Endometrial microvascular endothelial cells (primary cell): ENCODE results near the gene MACROD2. TPM values are rescaled to one million over a fixed set of nuclear protein-coding genes. Genes with fewer than 3 reads are reported as not detected.

ENCODE experiments used
- in situ Hi-C: cut with HindIII; loops from 2 replicates; pipeline ENCODE4 v1.10.0; 2017; ENCODE audit warnings: low sequenced_read_pairs, low pct_unique_long_range_greater_than_20kb; ENCODE audit errors: inconsistent ontology term
- total RNA-seq: library from RNA; depleted of rRNA; stranded (reverse); fragments of >200 nt; gene quantifications from one replicate; pipeline ENCODE4 v1.2.3, GENCODE V29; 2015; ENCODE audit errors: inconsistent ontology term

The MACROD2 gene
- total RNA-seq, 1 donor from 2014 or later: not detected

DNA sequence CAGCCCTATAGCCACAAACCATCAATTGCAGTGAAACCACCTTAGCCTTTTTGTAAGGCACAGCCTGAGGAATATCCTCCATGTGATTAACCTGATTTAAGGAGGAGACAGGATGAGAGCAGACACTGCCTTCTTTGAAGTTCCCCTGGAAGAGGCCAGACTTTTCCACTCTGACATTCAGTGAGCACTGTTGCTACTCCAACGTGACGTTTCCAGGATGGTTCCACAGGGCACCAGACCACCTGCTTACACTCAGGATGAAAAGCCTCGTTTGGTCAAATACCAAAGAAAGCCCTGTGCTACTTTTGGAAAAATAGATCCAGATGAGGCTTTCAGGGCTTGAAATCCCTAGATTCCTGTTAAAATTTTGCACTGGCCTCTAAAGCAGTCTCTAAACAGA is 1444.2 kb downstream of the MACROD2 start:
- in situ Hi-C loops: no loop called here

DNA sequence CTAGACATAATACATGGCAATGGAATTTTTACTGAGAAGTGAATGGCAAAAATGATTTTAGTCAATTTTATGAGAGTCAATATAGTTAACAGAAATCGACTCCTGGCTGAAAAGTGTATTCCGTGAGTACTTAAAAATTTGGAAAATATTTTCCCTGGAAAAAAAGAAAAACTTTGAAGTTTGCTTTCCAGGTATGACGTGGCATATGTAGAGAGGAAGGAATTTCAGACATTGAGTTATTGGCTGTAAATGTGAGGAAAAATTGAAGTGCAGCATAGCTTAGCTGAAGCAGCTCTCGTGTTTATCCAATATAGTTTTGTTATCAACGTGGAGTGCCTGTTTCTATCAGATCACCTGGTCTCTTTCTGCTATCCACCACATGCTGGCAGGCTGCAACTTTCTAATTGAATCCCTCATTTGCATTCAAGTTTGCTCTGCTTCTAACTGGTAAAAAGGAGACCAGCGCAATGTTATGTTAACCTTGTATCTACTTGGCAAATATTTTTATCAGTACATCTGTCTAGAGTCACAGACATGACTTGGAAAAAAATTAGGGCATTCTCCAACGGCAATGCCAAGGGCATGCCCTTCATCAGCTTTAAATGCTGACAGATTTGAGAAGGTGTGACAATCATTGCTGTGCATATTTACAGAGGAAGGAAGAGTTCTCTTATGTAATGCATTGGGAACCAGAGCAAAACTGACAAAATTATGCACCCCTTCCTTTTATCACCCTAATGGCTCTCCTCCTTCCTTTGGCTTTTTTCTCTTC is 1444.9 kb downstream of the MACROD2 start:
- in situ Hi-C loops: no loop called here

DNA sequence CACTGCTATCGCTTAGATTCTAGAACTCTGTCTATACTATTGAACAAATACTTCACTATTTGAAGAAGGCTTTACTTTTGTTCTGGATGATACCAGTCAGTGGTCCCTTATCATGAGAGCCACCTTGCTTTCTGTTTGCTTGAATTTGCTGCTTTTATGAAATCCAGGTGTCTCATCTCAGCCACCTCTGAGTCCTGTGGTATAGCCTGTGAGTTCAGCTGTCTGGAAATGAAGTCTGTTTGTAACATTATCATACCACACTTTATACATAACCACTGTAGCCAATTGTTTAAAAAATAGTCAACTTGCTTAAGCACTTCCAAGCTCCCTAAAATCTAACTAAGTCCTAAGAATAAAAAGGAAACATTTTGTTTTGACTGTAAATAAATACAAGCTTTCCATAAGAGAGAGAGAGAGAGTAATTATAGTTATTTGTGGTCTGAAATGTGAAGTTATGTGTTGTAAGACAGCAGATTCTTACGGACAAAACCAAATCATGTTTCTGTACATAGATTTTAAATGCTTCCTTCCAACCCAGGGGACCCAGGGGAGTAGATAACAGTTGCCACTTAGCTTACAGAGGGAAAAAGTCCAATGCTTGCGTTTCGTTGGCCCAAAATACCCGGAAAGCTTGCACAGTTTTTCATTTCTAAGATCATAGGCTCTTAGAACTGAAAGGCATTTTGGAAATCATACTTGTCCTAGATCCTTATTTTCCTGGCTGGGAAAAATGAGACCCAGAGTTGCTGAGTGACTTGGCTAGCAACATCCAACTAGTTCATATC is 1449.9 kb downstream of the MACROD2 start:
- in situ Hi-C loops: no loop called here

DNA sequence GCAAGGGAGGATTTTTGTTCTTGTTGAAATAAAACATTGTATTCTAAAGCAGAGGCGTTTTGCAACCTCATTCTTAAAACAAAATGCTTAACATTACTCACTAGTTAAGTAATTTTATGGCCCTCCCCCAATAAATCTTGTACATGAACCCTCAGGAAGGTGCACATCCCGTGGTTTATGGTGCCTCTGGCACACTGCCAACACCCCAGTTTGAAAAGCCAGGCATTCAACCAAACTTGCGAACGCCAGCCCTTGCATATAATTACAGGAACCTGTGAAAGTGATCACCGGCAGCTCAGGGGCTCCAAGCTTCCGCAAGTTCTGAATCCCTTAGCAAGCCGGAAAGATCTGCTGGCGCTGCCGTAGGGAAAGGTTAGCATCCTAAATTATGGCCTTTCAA is 1451.1 kb downstream of the MACROD2 start:
- in situ Hi-C loops: no loop called here

DNA sequence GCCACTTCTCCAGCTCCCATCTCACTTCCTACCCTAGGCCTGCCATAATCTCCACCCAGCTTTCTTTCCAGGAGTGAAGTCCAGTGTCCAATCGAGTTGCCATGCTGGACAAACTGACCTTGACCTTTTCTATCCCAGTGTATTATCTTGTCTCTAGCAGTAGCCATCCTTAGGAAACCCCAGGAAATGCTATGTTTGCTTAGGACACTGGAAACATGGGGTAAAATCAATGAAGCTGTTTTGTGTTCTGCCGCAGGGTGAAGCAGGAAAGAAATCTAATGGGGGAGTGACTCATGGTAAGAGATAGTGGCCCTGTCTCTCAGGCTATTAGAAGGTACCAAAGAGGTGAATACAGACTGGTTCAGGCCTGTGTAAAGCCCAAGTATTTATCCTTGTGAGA is 1452.2 kb downstream of the MACROD2 start:
- in situ Hi-C loops: no loop called here

DNA sequence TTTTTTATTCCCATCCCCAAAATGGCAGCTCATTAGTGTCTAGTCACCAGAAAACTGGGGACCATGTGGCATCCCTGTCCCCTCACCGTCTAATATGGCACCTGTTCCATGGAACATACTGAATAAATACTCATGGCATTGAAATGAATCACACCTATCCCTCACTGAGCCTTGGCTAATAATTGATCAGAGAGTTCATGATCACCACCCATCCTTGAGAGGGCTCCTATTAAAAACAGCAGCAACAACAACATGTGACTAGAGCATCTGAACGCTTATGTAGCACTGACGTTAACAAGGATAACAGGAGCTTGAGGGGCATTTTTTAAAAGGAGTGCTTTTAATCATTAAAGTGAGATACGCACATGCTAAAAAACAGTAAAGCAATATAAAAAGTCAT is 1453.7 kb downstream of the MACROD2 start:
- in situ Hi-C loops: no loop called here

DNA sequence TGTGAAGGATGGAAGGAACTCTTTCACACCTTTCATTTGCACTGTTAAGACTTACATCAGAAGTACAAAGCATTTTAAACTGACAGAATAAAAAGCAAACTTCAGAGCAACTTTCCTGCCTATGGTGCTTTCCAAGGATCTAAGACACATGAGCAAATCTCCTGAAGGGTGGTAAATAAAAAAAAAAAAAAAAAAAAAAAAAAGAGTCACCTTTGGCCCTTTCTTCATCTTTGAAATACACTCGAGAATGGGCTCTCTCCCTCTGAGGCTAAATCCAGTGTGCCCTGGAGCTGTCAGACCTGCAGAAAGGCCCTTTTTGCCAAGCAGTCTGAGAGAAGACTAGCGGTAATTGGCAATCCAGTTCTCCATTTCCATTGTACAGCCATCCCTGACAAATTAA is 1455.9 kb downstream of the MACROD2 start:
- in situ Hi-C loops: no loop called here

DNA sequence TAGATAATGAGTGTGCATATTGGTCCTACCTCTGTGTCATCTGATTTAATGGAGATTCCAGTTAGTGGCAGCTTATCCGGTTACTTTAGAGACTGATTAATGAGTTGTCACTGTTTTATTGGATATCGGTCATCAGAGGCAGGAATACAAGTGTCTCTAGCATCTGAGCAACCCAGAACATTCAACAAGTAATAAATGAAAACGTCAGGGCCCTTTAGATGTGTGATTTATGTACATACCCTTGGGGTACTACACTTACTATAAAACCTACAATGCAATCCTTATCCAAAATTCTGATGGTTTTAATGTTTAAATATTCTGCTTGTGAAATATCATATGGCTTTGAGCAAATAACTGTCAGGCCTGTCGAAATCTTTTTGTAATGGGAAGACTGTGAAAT is 1460.0 kb downstream of the MACROD2 start:
- in situ Hi-C loops: no loop called here

DNA sequence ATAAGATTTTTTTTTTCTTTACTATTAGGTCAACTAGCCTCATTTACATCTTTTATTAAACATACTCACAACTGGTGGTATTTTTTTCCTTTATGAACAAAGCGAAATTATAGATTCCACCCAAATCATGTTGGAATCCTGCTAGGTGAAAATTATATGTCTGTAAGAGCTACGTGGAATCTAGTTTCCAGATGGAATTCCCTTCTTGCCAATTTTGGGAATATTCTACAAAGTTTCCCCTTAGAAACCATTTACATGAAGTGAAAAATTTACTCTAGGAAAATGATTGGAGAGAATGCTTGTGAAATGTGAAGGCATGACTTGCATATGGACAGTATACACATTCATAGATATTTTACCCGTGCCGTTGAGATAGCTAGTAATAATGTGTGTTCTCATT is 1466.6 kb downstream of the MACROD2 start:
- in situ Hi-C loops: no loop called here

DNA sequence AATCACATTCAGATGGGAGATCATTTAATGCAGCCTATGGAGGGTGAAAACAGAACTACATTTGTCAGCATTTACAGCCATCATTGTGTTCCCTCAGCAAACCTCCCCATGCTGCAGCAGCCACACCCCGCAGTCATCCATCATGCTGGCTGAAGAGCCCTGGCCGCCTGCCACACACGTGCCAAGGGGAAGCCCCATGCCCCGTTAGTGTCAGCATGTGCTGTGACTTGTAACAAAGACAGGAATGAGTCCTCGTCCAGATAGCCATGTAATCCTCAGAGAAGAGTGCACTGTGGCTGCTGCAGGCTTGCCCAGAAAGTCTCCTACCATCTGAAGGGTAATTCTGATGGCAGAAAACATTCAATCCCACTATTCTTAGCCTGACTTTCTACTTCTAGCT is 1480.2 kb downstream of the MACROD2 start:
- in situ Hi-C loops: no loop called here

DNA sequence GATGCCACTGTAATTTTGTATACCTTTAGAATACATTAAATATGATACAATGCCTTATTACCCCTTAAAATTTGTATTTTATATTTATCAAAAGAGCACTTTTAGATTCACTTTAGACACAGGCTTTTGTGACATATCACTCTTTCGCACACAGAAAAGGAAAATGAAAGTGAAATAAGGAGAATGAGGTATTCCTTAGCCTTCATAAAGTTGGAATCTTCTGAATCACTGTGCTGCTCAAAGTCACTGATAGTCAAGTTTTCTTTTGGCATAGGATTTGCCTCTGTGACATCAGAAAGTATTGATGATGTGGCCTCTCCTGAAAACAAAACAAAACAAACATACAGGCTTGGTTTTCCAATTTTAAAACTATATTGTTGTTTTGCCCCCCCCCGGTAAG is 1480.9 kb downstream of the MACROD2 start:
- in situ Hi-C loops: no loop called here

DNA sequence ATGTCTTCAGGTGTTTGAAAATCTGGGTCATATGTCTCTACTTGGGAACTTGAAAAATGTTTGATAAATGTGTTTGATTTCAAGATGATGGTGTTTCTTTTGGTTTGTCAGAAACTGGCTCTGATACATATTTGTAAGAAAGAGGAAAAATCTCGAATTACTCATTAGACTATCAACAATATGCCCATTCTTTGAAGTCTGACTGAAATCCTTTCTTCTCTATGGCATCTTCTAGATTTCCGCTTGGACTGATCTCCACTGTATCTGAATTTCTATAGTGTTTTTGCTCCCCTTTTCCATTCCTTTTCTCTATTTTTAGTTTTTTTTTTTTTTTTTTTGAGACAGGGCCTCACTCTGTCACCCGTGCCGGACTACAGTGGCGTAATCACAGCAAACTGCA is 1481.5 kb downstream of the MACROD2 start:
- in situ Hi-C loops: no loop called here

DNA sequence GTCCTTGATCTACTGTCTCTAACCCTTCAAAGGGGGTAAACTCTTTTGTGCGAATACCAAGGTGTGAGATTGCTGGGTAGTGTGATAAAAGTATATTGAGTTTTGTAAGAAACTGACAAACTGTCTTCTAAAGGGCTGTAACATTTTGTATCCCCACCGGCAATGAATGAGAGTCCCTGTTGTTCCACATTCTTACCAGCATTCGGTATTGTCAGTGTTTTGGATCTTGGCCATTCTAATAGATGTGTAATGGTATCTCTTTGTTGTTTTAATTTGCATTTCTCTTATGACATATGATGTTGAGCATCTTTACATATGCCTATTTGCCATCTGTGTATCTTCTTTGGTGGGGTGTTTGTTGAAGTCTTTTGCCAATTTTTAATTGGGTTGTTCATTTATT is 1487.2 kb downstream of the MACROD2 start:
- in situ Hi-C loops: no loop called here

DNA sequence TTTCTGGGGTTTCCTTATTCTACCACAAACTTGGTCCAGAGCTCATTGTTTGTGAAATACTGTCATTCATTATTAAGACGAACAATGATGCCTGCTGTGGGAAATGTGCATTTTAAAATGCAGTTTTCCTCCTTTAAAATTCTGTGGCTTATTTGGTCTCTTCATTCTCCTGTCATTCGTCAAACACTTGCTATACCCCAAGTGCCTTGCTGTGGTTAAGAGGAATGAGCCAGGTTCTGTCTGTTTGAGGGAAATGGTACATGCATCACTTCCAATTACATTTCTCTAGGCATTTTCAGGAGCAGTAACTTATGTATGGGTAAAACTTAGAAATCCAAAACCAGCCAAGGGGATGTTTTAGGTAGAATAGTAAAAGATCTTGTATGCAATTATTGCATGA is 1490.2 kb downstream of the MACROD2 start:
- in situ Hi-C loops: no loop called here

DNA sequence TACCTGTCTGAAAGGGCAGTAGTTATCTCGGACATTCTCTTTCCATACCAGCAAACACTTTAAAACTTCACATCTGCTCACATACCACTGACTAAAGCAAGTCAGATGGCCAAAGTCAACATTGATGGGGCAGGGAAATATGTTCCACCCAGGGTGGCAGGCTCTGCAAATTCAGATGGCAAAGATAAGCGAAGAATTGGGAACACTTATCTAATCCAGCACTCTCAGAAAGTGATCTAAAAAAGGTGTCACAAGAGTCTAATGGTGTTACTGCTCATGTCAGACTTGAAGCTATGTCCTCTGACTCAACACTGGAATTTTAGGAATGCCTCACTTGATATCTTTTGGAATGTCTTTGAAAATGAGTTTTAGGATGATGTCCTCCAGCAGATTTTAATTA is 1491.7 kb downstream of the MACROD2 start:
- in situ Hi-C loops: no loop called here

DNA sequence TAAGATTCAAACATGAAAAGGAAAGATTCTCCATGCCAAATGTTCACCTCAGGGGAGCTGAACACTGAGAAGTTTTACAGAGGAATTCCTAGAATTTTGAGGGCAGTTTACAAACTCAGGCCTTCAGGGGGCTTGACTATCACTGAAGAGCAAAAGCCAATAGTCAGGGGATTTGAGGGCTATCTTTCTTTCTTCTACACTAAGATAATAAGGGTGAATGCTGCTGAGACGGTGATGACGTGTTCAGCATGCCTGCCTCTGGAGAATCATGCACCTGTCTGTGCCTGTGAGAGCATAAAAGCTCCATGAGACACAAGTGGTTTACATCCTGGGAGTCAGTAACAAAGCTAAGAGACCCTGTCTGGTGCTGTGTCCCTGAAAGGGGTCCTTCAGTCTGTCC is 1492.4 kb downstream of the MACROD2 start:
- in situ Hi-C loops: no loop called here

DNA sequence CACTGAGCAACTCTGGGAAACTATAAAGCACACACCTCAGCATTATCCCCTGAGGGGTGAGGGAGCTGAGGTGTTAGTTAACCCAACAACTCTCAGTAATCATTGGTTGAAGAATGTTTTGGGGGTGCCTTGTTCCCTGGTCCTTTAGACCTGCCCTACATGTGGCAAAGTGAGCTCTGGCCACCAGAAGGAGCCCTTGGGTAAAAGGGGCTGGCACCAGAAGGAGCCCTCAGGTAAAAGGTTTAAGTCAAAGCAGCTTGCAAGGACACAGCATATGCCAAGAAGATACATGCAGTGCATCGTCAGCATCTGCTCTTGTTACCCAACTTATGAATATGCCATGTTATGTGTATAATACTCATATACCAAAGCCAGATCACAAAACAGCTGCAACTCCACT is 1496.3 kb downstream of the MACROD2 start:
- in situ Hi-C loops: no loop called here

DNA sequence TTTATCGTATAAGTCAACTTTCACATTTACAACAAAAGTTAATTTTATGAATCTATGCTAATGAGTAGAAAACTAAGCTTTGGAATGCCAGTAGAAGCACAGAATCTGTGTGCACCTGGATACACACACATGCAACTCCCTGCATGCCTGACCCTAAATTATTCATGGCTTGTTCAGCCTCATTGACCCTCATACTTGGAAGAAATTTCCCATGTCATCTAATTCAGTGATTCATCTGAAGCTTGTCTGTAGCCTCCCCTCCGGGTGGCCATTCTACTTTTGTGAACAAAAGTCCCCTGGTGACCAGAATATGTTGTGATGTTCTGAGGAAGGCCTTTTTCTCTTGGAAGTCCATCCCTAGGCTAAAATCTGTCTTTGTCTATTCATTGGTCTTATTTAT is 1499.5 kb downstream of the MACROD2 start:
- in situ Hi-C loops: no loop called here

DNA sequence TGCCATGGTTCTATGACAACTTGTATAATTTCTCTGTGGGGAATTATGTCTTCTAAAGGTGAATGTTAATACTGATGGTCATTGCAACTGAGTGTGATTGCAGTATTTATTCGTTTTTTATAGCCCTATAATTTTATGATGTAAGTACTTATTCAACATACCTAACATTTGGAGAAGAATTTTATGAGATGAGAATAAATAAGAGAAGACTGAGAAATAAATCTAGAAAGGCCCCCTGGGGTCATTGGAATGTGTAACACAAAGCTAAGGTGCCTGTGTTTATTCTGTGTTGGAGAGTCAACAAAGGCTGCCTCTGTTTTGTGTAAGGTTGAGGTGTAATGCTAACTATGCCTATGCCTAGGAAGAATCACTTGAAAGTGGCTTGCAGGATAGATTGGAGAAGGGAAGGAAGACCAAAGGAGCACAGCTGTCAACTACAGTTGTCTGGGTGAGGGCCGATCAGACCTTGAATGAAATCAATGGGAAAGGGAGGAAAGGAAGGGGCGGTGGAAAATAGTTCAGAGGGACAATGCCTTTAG is 1501.3 kb downstream of the MACROD2 start:
- in situ Hi-C loops: no loop called here

DNA sequence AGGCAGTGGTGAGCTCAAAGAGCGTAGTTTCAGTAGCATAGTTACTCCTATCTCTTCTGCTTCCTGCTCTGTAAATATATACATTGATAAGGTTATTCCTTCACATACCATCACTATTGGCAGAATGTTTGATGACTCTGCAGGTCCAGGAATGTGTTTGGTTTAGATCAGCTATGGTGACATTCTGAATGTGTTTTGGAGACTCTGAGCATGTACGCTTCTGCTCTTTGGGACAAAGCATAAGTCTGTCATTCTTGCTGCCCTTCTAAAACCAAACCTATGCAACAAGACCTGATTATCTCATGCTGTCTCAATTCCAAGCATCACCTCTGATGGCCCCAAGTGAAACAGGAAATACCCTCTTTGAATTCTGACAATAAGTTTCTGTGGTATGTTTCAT is 1503.6 kb downstream of the MACROD2 start:
- in situ Hi-C loops: no loop called here
